Erythroblast (primary cell): Measurements from ENCODE around the gene FLII.

Experiments
- DNase-seq, 2 experiments: peaks; one replicate each; lab custom pipeline; 2025; lab: John Stamatoyannopoulos, UW
- GATA1 ChIP-seq: IDR thresholded peaks from 2 replicates; pipeline ENCODE4 v1.6.1; 2011; ENCODE audit warnings: low read depth, mild to moderate bottlenecking, control low read depth, low read length, moderate library complexity
- POLR2A ChIP-seq: IDR thresholded peaks from 2 replicates; pipeline ENCODE4 v1.6.1; 2011; ENCODE audit warnings: mild to moderate bottlenecking, low read length

The FLII gene

GRCh38 chr17:18240449-18240848 is 18.1 kb downstream of the FLII start:
- DNase-seq: no peak
- TF ChIP-seq POLR2A: no peak
- no peak for TF ChIP-seq GATA1

GRCh38 chr17:18238299-18238698 is 20.2 kb downstream of the FLII start:
- DNase-seq: no peak
- TF ChIP-seq POLR2A (no peak), GATA1 (no peak)

- DNase-seq: no peak
- no peak for TF ChIP-seq POLR2A
- no peak for TF ChIP-seq GATA1
These were observed 21.1 kb downstream of the FLII start for GRCh38 chr17:18237461-18237860.

- no peak for DNase-seq
- TF ChIP-seq GATA1 (no peak), POLR2A (no peak)
These were observed 22.0 kb downstream of the FLII start for GRCh38 chr17:18236494-18236893.

GRCh38 chr17:18235743-18236256 is 22.7 kb downstream of the FLII start:
- no peak for TF ChIP-seq GATA1
- no peak for TF ChIP-seq POLR2A
- no peak for DNase-seq

- TF ChIP-seq GATA1: no peak
- no peak for TF ChIP-seq POLR2A
- DNase-seq: no peak
These were observed 23.6 kb downstream of the FLII start for GRCh38 chr17:18234853-18235380.

- no peak for DNase-seq
- TF ChIP-seq POLR2A: no peak
These were observed 24.6 kb downstream of the FLII start for GRCh38 chr17:18233803-18234518.

- TF ChIP-seq POLR2A (no peak), GATA1 (no peak)
- DNase-seq: no peak
These were observed 27.4 kb downstream of the FLII start for GRCh38 chr17:18231164-18231563.

- no peak for DNase-seq
- no peak for TF ChIP-seq GATA1
- TF ChIP-seq POLR2A: no peak
These were observed 28.0 kb downstream of the FLII start for GRCh38 chr17:18230288-18231141.

- TF ChIP-seq GATA1 (no peak), POLR2A (no peak)
- no peak for DNase-seq
These were observed 28.8 kb downstream of the FLII start for GRCh38 chr17:18229771-18230170.

GRCh38 chr17:18229254-18229653 is 29.3 kb downstream of the FLII start:
- DNase-seq: no peak
- TF ChIP-seq GATA1 (no peak), POLR2A (no peak)

GRCh38 chr17:18228176-18228682 is 30.3 kb downstream of the FLII start:
- no peak for DNase-seq

GRCh38 chr17:18227635-18228034 is 30.9 kb downstream of the FLII start:
- no peak for TF ChIP-seq POLR2A
- TF ChIP-seq GATA1: no peak
- DNase-seq: no peak

More at GRCh38 chr17:18228176-18228682, 30.3 kb downstream of the FLII start:
- TF ChIP-seq GATA1: no peak
- no peak for TF ChIP-seq POLR2A

- no peak for DNase-seq
These were observed 32.1 kb downstream of the FLII start for GRCh38 chr17:18226284-18226945.

More at GRCh38 chr17:18226284-18226945, 32.1 kb downstream of the FLII start:
- TF ChIP-seq GATA1 (no peak), POLR2A (no peak)
